Measurements from ENCODE around the gene ITPRID2.
"Not testable (repeated sequence)": the region's sequence is repeated elsewhere in the genome, so short reads cannot be mapped to it uniquely, and the experiment has no call there.

The ITPRID2 gene

GRCh38 chr2:181947273-181947672, 55.7 kb downstream of the ITPRID2 start:
- no peaks in the 10 kb centered on the region for H3K27me3 ChIP-seq (ENCODE audit: control insufficient read depth, insufficient read depth, low read length)
- H3K9ac ChIP-seq (ENCODE audit: low read depth, low read length): no peak overlapping the region
- no peaks in the 10 kb centered on the region for H3K36me3 ChIP-seq (ENCODE audit: control insufficient read depth, insufficient read depth, low read length)
- H3K9me3 ChIP-seq (ENCODE audit: control insufficient read depth, insufficient read depth, low read length): no peaks in the 10 kb centered on the region
- peaks cover 10% of the 10 kb centered on the region; the same call in 1 of the 2 replicates for H3K4me1 ChIP-seq (ENCODE audit: control insufficient read depth, insufficient read depth, low read length)
- no peak overlapping the region for H3K4me3 ChIP-seq (ENCODE audit: low read depth, low read length)
- H3K27ac ChIP-seq (ENCODE audit: low read depth, low read length): no peak overlapping the region

- H3K4me1 ChIP-seq (ENCODE audit: control insufficient read depth, insufficient read depth, low read length): peaks cover 10% of the 10 kb centered on the region; the same call in 1 of the 2 replicates
These were observed 56.7 kb downstream of the ITPRID2 start for GRCh38 chr2:181948227-181948626.

GRCh38 chr2:181949047-181949446, 57.5 kb downstream of the ITPRID2 start:
- peaks cover 14% of the 10 kb centered on the region; the same call in 1 of the 2 replicates for H3K4me1 ChIP-seq (ENCODE audit: control insufficient read depth, insufficient read depth, low read length)
- H3K27me3 ChIP-seq (ENCODE audit: control insufficient read depth, insufficient read depth, low read length): no peaks in the 10 kb centered on the region
- no peaks in the 10 kb centered on the region for H3K36me3 ChIP-seq (ENCODE audit: control insufficient read depth, insufficient read depth, low read length)
- no peaks in the 10 kb centered on the region for H3K9me3 ChIP-seq (ENCODE audit: control insufficient read depth, insufficient read depth, low read length)
- no peak overlapping the region for H3K4me3 ChIP-seq (ENCODE audit: low read depth, low read length)
- no peak overlapping the region for H3K9ac ChIP-seq (ENCODE audit: low read depth, low read length)
- no peak overlapping the region for H3K27ac ChIP-seq (ENCODE audit: low read depth, low read length)

More at GRCh38 chr2:181948227-181948626, 56.7 kb downstream of the ITPRID2 start:
- no peaks in the 10 kb centered on the region for H3K36me3 ChIP-seq (ENCODE audit: control insufficient read depth, insufficient read depth, low read length)
- H3K9me3 ChIP-seq (ENCODE audit: control insufficient read depth, insufficient read depth, low read length): no peaks in the 10 kb centered on the region
- no peak overlapping the region for H3K4me3 ChIP-seq (ENCODE audit: low read depth, low read length)
- no peaks in the 10 kb centered on the region for H3K27me3 ChIP-seq (ENCODE audit: control insufficient read depth, insufficient read depth, low read length)
- no peak overlapping the region for H3K9ac ChIP-seq (ENCODE audit: low read depth, low read length)
- no peak overlapping the region for H3K27ac ChIP-seq (ENCODE audit: low read depth, low read length)

- Histone ChIP-seq H3K9ac (ENCODE audit: low read depth, low read length) (no peak overlapping the region), H3K4me1 (ENCODE audit: control insufficient read depth, insufficient read depth, low read length) (peaks cover 8% of the 10 kb centered on the region; the same call in 1 of the 2 replicates), H3K27ac (ENCODE audit: low read depth, low read length) (no peak overlapping the region)
These were observed 61.1 kb downstream of the ITPRID2 start for GRCh38 chr2:181952404-181953226.

GRCh38 chr2:181953881-181954537, 62.5 kb downstream of the ITPRID2 start:
- Histone ChIP-seq H3K9ac (ENCODE audit: low read depth, low read length) (no peak overlapping the region; the same call in 1 of the 2 replicates), H3K4me1 (ENCODE audit: control insufficient read depth, insufficient read depth, low read length) (peaks cover 8% of the 10 kb centered on the region; the same call in 1 of the 2 replicates), H3K36me3 (ENCODE audit: control insufficient read depth, insufficient read depth, low read length) (no peaks in the 10 kb centered on the region), H3K27ac (ENCODE audit: low read depth, low read length) (no peak overlapping the region), H3K4me3 (ENCODE audit: low read depth, low read length) (peak overlapping the region; percentile 50), H3K27me3 (ENCODE audit: control insufficient read depth, insufficient read depth, low read length) (no peaks in the 10 kb centered on the region), H3K9me3 (ENCODE audit: control insufficient read depth, insufficient read depth, low read length) (no peaks in the 10 kb centered on the region)

More at GRCh38 chr2:181952404-181953226, 61.1 kb downstream of the ITPRID2 start:
- H3K9me3 ChIP-seq (ENCODE audit: control insufficient read depth, insufficient read depth, low read length): no peaks in the 10 kb centered on the region
- no peak overlapping the region for H3K4me3 ChIP-seq (ENCODE audit: low read depth, low read length)
- H3K27me3 ChIP-seq (ENCODE audit: control insufficient read depth, insufficient read depth, low read length): no peaks in the 10 kb centered on the region
- H3K36me3 ChIP-seq (ENCODE audit: control insufficient read depth, insufficient read depth, low read length): no peaks in the 10 kb centered on the region

GRCh38 chr2:181954538-181954883, 63.0 kb downstream of the ITPRID2 start:
- no peak overlapping the region; the same call in 1 of the 2 replicates for H3K9ac ChIP-seq (ENCODE audit: low read depth, low read length)
- H3K36me3 ChIP-seq (ENCODE audit: control insufficient read depth, insufficient read depth, low read length): no peaks in the 10 kb centered on the region
- H3K4me3 ChIP-seq (ENCODE audit: low read depth, low read length): peak overlapping the region; percentile 50
- no peak overlapping the region for H3K27ac ChIP-seq (ENCODE audit: low read depth, low read length)
- H3K27me3 ChIP-seq (ENCODE audit: control insufficient read depth, insufficient read depth, low read length): no peaks in the 10 kb centered on the region
- no peaks in the 10 kb centered on the region for H3K9me3 ChIP-seq (ENCODE audit: control insufficient read depth, insufficient read depth, low read length)
- peaks cover 8% of the 10 kb centered on the region; the same call in 1 of the 2 replicates for H3K4me1 ChIP-seq (ENCODE audit: control insufficient read depth, insufficient read depth, low read length)

- no peak overlapping the region for H3K27ac ChIP-seq (ENCODE audit: low read depth, low read length)
- no peaks in the 10 kb centered on the region for H3K36me3 ChIP-seq (ENCODE audit: control insufficient read depth, insufficient read depth, low read length)
- H3K4me3 ChIP-seq (ENCODE audit: low read depth, low read length): no peak overlapping the region
- H3K9me3 ChIP-seq (ENCODE audit: control insufficient read depth, insufficient read depth, low read length): no peaks in the 10 kb centered on the region
- no peaks in the 10 kb centered on the region for H3K27me3 ChIP-seq (ENCODE audit: control insufficient read depth, insufficient read depth, low read length)
- peaks cover 8% of the 10 kb centered on the region; the same call in 1 of the 2 replicates for H3K4me1 ChIP-seq (ENCODE audit: control insufficient read depth, insufficient read depth, low read length)
- no peak overlapping the region for H3K9ac ChIP-seq (ENCODE audit: low read depth, low read length)
These were observed 63.5 kb downstream of the ITPRID2 start for GRCh38 chr2:181955010-181955409.

- H3K9ac ChIP-seq (ENCODE audit: low read depth, low read length); H3K4me3 ChIP-seq (ENCODE audit: low read depth, low read length); H3K9me3 ChIP-seq (ENCODE audit: control insufficient read depth, insufficient read depth, low read length); H3K27ac ChIP-seq (ENCODE audit: low read depth, low read length); H3K27me3 ChIP-seq (ENCODE audit: control insufficient read depth, insufficient read depth, low read length); H3K36me3 ChIP-seq (ENCODE audit: control insufficient read depth, insufficient read depth, low read length); H3K4me1 ChIP-seq (ENCODE audit: control insufficient read depth, insufficient read depth, low read length): not testable (repeated sequence)
These were observed 64.3 kb downstream of the ITPRID2 start for GRCh38 chr2:181955866-181956265.

GRCh38 chr2:181957668-181958067, 66.1 kb downstream of the ITPRID2 start:
- no peak overlapping the region for H3K27ac ChIP-seq (ENCODE audit: low read depth, low read length)
- no peaks in the 10 kb centered on the region for H3K36me3 ChIP-seq (ENCODE audit: control insufficient read depth, insufficient read depth, low read length)
- no peak overlapping the region for H3K4me3 ChIP-seq (ENCODE audit: low read depth, low read length)
- peaks cover 8% of the 10 kb centered on the region; the same call in 1 of the 2 replicates for H3K4me1 ChIP-seq (ENCODE audit: control insufficient read depth, insufficient read depth, low read length)
- H3K9me3 ChIP-seq (ENCODE audit: control insufficient read depth, insufficient read depth, low read length): no peaks in the 10 kb centered on the region
- H3K27me3 ChIP-seq (ENCODE audit: control insufficient read depth, insufficient read depth, low read length): no peaks in the 10 kb centered on the region
- no peak overlapping the region for H3K9ac ChIP-seq (ENCODE audit: low read depth, low read length)

- Histone ChIP-seq H3K4me3 (ENCODE audit: low read depth, low read length) (no peak overlapping the region), H3K4me1 (ENCODE audit: control insufficient read depth, insufficient read depth, low read length) (peaks cover 6% of the 10 kb centered on the region; the same call in 1 of the 2 replicates), H3K27me3 (ENCODE audit: control insufficient read depth, insufficient read depth, low read length) (no peaks in the 10 kb centered on the region), H3K27ac (ENCODE audit: low read depth, low read length) (no peak overlapping the region), H3K36me3 (ENCODE audit: control insufficient read depth, insufficient read depth, low read length) (no peaks in the 10 kb centered on the region), H3K9me3 (ENCODE audit: control insufficient read depth, insufficient read depth, low read length) (no peaks in the 10 kb centered on the region), H3K9ac (ENCODE audit: low read depth, low read length) (no peak overlapping the region)
These were observed 67.2 kb downstream of the ITPRID2 start for GRCh38 chr2:181958726-181959125.

- Histone ChIP-seq H3K9ac (ENCODE audit: low read depth, low read length) (no peak overlapping the region), H3K27me3 (ENCODE audit: control insufficient read depth, insufficient read depth, low read length) (no peaks in the 10 kb centered on the region), H3K27ac (ENCODE audit: low read depth, low read length) (no peak overlapping the region), H3K4me3 (ENCODE audit: low read depth, low read length) (no peak overlapping the region), H3K9me3 (ENCODE audit: control insufficient read depth, insufficient read depth, low read length) (no peaks in the 10 kb centered on the region), H3K36me3 (ENCODE audit: control insufficient read depth, insufficient read depth, low read length) (no peaks in the 10 kb centered on the region), H3K4me1 (ENCODE audit: control insufficient read depth, insufficient read depth, low read length) (peaks cover 2% of the 10 kb centered on the region; the same call in 1 of the 2 replicates)
These were observed 68.0 kb downstream of the ITPRID2 start for GRCh38 chr2:181959508-181959907.
